ENCODE results near the gene DHRSX. TPM values are rescaled to one million over a fixed set of nuclear protein-coding genes. Genes with fewer than 3 reads are reported as not detected.
"Not testable (repeated sequence)": the region's sequence is repeated elsewhere in the genome, so short reads cannot be mapped to it uniquely, and the experiment has no call there.

DHRSX gene
- polyA plus RNA-seq, 5 donors, result 22.5 to 28.9 (median 24.0) TPM

DNA sequence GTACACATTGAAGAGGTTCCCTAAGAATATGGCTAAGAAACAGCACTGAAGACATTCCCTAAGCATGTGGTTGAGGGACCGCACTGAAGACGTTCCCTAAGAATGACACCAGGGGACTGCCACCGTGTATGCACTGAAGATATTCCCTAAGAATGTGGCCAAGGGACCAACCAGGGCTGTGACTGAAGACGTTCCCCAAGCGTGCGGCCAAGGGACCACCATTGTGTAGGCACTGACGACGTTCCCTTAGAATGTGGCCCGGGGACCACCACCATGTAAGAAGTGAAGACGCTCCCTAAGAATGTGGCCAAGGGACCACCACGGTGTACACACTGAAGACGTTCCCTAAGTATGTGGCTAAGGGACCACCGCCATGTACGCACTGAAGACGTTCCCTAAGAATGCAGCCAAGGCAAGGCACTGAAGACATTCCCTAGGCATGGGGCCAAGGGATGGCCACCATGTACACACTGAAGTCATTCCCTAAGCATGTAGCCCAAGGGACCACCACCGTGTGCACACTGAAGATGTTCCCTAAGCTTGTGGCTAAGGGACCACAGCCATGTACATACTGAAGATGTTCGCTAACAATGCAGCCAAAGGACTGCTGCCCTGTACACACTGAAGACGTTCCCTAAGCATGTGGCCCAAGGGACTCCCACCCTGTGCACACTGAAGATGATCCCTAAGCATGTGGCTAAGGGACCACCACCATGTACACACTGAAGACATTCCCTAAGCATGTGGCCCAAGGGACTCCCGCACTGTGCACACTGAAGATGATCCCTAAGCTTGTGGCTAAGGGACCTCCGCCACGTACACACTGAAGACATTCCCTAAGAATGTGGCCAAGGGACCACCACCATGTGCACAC, 22.0 kb downstream of the DHRSX start:
- DNase-seq, result no peak

DNA sequence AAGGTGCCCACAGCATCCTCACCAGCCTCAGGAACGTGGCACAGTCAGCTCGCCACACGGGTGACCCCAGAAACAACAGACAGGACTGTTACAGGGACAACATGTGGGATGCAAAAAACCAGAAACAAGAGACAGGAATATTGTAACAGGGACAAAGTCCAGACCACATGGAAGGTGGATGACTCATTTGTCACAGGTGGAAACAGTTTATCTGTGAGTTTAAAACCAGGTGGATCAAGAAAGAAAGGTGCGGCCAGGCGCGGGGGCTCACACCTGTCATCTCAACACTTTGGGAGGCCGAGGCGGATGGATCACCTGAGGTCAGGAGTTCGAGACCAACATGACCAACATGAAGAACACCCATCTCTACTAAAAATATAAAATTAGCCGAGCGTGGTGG, 23.5 kb downstream of the DHRSX start:
- DNase-seq, result not testable (repeated sequence)

DNA sequence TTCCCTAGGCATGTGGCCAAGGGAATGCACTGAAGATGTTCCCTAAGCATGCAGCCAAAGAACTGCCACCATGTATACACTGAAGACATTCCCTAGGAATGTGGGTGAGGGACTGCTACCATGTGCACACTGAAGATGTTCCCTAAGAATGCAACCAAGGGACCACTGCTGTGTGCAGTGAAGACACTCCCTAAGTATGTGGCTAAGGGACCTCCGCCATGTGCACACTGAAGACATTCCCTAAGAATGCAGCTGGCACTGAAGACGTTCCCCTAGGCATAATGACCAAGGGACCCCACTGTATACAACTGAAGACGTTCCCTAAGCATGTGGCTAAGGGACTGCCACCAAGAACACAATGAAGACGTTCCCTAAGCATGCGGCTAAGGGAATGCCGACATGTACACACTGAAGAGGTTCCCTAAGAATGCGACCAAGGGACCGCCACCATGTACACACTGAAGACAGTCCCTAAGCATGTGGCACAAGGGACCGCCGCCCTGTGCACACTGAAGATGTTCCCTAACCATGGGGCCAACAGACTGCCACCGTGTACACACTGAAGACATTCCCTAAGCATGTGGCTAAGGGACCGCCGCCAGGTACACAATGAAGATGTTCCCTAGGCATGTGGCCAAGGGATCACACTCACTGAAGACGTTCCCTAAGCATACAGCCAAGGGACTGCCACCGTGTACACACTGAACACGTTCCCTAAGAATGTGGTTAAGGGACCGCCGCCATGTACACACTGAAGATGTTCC, 25.6 kb downstream of the DHRSX start:
- DNase-seq, result no peak

DNA sequence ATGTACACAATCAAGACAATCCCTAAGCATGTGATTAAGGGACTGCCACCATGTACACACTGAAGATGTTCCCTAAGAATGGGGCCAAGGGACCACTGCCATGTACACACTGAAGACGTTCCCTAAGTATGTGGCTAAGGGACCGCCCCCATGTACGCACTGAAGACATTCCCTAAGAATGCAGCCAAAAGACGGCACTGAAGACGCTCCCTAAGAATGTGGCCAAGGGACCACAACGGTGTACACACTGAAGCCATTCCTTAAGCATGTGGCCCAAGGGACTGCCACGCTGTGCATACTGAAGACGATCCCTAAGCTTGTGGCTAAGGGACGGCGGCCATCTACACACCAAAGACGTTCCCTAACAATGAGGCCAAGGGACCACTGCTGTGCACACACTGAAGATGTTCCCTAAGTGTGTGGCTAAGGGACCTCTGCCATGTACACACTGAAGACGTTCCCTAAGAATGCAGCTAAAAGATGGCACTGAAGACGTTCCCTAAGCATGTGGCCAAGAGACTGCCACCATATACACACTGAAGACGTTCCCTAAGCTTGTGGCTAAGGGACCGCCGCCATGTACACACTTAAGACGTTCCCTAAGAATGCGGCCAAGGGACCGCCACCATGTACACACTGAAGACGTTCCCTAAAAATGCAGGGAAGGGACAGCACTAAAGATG, 26.4 kb downstream of the DHRSX start:
- DNase-seq, result no peak

DNA sequence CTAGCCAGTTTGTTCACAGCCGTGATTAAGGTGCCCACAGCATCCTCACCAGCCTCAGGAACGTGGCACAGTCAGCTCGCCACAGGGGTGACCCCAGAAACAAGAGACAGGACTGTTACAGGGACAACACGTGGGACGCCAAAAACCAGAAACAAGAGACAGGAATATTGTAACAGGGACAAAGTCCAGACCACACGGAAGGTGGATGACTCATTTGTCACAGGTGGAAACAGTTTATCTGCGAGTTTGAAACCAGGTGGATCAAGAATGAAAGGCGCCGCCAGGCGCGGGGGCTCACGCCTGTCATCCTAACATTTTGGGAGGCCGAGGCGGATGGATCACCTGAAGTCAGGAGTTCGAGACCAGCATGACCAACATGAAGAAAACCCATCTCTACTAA, 27.7 kb downstream of the DHRSX start:
- not testable (repeated sequence) for DNase-seq

DNA sequence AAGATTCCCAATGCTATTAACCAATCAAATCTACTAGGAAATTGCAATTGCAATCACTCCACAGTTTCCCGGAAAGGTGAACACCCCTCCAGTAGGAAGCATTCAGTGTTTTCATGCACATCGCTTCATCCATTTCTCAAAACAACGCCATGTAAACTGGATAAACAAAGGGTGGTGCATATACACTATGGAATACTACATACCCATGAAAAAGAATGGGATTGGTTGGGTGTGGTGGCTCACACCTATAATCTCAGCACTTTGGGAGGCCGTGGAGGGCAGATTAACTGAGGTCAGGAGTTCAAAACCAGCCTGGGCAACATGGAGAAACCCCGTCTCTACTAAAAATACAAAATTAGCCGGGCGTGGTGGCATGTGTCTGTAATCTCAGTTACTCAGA, 29.1 kb downstream of the DHRSX start:
- DNase-seq, result no peak

DNA sequence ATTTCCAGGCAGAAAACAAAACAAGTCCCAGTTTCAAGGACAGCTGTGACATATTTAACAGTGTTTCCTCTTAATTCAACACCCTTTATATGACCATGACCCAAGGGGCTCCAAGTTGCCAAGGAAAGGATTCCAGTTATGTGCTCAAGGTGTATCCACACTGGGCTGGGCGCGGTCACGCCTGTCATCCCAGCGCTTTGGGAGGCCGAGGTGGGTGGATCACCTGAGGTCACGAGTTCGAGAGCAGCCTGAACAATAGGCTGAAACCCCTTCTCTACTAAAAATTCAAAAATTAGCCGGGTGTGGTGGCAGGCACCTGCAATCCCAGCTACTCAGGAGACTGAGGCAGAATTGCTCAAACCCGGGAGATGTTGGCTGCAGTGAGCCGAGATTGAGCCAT, 29.6 kb downstream of the DHRSX start:
- not testable (repeated sequence) for DNase-seq

DNA sequence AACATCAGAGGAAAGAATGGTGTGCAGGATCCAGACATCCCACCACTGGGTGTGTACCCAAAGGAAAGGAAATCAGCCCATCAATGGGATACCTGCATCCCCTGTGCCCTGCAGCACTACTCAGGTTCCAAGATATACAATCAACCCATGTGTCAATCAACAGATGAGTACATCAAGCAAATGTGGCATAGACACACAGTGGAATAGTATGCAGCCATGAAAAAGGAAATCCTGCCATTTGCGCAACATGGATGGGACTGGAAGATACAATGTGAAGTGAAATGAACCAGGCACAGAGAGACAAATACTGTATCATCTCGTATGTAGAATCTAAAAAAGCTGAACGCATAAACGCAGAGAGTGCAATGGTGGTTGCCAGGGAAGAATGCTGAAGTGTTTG, 30.9 kb downstream of the DHRSX start:
- DNase-seq, result not testable (repeated sequence)

DNA sequence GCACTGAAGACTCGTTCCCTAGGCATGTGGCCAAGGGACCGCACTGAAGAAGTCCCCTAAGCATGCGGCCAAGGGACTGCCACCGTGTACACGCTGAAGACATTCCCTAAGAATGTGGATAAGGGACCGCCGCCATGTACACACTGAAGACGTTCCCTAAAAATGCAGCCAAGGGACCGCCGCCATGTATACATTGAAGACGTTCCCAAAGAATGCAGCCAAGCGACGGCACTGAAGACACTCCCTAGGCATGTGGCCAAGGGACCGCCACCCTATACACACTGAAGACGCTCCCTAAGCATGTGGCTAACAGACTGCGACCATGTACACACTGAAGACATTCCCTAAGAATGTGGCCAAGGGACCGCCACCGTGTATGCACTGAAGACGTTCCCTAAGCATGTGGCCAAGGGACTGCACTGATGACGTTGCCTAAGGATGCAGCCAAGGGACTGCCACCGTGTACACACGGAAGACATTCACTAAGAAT, 31.5 kb downstream of the DHRSX start:
- DNase-seq, result no peak

DNA sequence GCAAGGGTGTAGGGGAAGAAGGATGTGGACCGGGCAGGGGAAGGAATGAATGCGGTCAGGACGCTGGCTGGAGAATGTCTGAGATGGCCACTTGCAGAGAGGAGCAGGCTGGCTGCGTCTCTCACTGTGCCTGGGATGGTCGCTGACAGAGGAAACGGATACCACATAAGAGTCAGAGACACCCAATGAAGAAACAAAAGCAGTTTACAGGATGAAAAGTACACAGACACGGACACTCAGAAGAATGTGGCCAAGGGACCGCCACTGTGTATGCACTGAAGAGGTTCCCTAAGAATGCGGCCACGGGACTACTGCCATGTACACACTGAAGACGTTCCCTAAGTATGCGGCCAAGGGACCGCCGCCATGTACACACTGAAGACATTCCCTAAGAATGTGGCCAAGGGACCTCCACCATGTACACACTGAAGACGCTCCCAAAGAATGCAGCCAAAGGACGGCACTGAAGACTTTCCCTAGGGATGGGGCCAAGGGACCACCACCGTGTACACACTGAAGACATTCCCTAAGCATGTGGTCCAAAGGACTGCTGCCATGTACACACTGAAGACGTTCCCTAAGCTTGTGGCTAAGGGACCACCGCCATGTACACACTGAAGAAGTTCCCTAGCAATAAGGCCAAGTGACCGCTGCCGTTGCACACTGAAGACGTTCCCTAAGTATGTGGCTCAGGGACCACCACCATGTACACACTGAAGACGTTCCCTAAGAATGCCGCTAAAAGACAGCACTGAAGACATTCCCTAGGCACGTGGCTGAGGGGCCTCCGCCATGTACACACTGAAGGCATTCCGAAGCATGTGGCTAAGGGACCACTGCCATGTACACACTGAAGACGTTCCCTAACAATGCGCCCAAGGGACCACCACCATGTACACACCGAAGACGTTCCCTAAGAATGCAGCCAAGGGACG, 32.2 kb downstream of the DHRSX start:
- DNase-seq, result no peak

DNA sequence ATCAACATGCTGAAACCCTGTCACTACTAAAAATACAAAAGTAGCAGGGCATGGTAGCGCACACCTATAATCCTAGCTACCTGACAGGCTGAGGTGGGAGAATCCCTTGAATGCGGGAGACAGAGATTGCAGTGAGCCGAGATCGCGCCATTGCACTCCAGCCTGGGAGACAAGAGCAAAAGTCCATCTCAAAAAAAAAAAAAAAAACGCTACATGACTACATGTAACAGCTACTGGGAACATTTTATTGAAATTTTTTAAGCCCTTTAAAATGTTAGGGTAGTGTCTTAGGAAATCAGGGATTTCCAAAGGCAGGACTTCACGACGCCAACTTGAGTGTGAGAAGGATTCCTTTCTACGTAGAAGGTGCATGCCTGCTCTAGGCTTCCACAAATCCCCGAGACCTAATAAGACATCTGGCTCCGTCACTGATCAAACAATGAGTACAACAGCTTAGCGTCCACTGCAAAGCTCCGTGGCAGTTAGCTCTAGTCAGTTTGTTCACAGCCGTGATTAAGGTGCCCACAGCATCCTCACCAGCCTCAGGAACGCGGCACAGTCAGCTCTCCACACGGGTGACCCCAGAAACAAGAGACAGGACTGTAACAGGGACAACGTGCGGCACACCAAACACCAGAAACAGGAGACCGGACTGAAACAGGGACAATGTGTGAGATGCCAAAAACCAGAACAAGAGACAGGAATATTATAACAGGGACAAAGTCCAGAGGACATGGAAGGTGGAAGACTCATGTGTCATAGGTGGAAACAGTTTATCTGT, 33.7 kb downstream of the DHRSX start:
- DNase-seq, result no peak

DNA sequence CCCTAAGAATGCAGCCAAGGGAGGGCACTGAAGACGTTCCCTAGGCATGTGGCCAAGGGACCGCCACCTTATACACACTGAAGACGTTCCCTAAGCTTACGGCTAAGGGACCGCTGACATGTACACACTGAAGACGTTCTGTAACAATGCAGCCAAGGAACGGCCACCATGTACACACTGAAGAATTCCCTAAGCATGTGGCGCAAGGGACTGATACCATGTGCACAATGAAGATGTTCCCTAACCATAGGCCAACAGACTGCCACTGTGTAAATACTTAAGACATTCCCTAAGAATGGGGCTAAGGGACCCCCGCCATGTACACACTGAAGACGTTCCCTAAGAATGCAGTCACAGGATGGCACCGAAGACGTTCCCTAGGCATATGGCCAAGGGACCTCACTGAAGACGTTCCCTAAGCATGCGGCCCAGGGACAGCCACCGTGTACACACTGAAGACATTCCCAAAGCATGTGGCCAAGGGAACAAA, 36.1 kb downstream of the DHRSX start:
- DNase-seq, result no peak

DNA sequence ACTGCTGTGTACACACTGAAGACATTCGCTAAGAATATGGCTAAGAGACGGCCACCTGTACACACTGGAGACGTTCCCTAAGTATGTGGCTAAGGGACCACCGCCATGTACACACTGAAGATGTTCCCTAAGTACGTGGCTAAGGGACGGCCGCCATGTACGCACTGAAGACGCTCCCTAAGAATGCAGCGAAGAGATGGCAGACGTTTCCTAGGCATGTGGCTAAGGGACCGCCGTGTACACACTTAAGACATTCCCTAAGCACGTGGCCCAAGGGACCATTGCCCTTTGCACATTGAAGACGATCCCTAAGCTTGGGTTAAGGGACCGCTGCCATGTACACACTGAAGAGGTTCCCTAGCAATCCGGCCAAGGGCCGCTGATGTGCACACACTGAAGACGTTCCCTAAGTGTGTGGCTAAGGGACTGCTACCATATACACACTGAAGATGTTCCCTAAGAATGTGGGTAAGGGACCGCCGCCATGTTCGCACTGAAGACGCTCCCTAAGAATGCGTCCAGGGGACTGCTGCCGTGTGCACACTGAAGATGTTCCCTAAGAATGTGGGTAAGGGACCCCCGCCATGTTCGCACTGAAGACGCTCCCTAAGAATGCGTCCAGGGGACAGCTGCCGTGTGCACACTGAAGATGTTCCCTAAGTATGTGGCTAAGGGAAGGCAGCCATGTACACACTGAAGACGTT, 36.7 kb downstream of the DHRSX start:
- no peak for DNase-seq

DNA sequence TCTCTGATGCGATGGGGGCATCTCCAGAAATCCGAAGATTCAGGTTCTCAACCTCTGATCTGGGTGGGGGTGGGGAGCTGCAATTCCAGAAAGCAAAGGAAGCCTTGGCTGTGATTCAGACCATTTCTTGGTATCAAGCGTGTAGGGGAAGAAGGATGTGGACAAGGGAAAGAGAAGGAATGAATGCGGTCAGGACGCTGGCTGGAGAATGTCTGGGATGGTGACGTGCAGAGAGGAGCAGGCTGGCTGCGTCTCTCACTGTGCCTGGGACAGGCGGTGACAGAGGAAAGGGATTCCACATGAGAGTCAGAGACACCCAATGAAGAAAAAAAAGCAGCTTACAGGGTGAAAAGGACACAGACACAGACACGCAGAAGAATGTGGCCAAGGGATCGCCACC, 37.3 kb downstream of the DHRSX start:
- not testable (repeated sequence) for DNase-seq

DNA sequence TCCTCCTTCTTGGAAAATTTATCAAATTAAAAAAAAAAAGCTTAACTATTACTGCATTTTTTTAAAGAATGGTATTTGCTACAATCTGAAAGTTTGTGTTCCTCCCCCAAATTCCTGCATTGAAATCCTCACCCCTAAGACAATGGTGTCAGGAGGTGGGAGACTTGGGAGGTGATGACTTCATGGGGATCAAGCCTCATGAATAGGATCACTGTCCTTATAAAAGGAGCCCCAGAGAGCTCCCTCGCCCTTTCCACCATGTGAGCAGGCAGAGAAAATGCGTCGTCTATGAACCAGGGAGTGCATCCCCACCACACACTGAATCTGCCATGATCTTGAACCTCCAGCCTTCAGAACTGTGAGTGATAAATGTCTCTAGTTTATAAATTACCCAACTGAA, 38.0 kb downstream of the DHRSX start:
- DNase-seq, result no peak

DNA sequence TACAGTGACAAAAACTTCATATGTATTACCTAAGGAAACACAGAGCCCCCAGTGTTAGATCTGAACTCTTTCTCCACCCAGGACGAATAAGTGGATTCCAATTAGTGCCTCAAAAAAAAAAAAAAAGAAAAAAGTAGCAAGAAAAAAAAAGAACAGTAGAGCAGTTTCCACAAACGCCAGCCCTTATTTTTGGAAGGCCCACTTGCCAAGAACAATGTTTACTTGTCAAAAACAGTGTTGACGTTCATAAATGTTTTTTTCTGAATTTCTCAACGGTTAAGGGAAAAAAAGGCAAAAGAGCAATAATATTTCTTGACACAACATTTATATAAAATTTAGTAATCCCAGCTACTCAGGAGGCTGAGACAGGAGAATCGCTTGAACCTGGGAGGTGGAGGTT, 38.7 kb downstream of the DHRSX start:
- no peak for DNase-seq

DNA sequence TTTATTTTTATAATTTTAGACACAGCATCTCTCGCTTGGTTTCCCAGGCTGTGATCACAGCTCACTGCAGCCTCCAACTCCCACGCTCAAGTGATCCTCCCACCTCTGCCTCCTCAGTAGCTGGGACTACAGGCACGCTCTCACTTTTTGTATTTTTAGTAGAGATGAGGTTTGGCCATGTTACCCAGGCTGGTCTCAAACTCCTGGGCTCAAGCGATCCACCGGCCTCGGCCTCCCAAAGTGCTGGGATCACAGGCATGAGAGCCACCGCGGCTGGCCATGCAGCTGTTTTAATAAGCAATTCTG, 39.1 kb downstream of the DHRSX start:
- DNase-seq, result no peak

DNA sequence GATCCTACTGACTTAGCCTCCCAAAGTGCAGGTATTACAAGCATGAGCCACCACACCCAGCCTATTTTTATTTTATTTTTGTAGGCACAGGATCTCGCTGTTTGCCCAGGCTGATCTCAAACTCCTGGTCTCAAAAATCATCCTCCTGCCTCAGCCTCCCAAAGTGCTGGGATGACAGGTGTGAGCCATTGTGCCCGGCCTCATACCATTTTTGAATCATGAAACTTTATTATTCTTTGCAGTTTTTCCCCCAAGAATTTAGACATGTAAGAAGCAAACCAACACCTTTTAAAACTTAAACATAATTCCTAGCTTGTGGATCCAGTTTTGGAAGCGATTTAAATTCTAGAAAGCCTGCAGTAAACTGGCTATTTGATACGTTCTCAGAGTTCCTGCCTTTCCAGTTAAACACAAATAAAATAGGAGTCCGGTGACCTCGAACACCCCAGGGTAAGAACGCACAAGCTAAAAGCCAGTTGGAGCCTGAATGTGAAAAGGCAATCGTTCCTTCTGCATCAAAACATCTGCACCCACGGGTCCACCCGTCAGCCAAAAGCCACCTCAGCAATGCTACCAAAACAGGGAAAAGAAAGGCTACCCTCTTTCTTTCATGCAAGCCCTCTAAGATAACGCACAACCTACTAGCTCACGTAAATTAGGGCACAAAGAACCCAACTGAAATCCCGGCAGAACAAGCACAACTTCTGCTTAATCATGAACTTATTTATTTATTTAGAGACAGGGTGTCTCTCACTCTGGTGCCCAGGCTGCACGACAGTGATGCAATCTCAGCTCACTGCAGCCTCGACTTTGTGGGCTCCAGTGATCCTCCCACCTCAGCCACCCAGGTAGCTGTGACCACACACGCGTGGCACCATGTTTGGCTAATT, 39.7 kb downstream of the DHRSX start:
- DNase-seq, result not testable (repeated sequence)

DNA sequence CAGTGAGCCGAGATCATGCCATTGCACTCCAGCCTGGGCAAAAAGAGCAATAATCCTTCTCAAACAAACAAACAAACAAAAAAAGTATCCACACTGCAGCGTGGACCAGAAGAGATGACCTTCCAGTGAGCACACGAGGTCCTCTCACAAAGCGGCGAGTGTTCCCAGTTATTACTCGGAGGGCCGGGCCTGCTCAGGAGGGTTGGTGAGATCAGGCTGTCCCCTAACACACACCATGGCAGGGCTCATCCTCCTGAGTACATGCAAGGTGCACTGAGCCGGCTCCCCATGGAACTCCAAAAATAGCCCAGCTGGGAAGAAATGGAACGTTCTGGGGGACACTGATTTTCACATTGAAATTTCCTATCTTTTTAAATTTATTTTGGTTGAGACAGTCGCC, 40.7 kb downstream of the DHRSX start:
- not testable (repeated sequence) for DNase-seq
